GM21381 (cell line): ENCODE results near the gene LRRC3B.

Source experiments
- ATAC-seq: cut with Tn5 transposase; IDR thresholded peaks from one replicate; pipeline ENCODE4 v1.9.1; 2021; ENCODE audit warnings: mild to moderate bottlenecking, moderate library complexity; ENCODE audit not compliant: unreplicated experiment

Gene LRRC3B

GRCh38 chr3:26704736-26705135, 82.2 kb downstream of the LRRC3B start:
- no peak for ATAC-seq

- no peak for ATAC-seq
These were observed 85.9 kb downstream of the LRRC3B start for GRCh38 chr3:26708501-26708900.

GRCh38 chr3:26712211-26713026, 89.8 kb downstream of the LRRC3B start:
- ATAC-seq: peak; percentile 83

GRCh38 chr3:26713091-26713490, 90.5 kb downstream of the LRRC3B start:
- no peak for ATAC-seq

- ATAC-seq: no peak
These were observed 91.9 kb downstream of the LRRC3B start for GRCh38 chr3:26714485-26714884.

GRCh38 chr3:26715431-26715830, 92.9 kb downstream of the LRRC3B start:
- ATAC-seq: no peak

- ATAC-seq: no peak
These were observed 95.7 kb downstream of the LRRC3B start for GRCh38 chr3:26718315-26718714.

- ATAC-seq: no peak
These were observed 96.6 kb downstream of the LRRC3B start for GRCh38 chr3:26719134-26719533.

GRCh38 chr3:26721047-26721446, 98.5 kb downstream of the LRRC3B start:
- ATAC-seq: no peak

GRCh38 chr3:26731843-26732242, 109.3 kb downstream of the LRRC3B start:
- ATAC-seq: no peak

GRCh38 chr3:26750263-26750662, 127.7 kb downstream of the LRRC3B start:
- no peak for ATAC-seq

GRCh38 chr3:26752466-26752865, 129.9 kb downstream of the LRRC3B start:
- no peak for ATAC-seq

- ATAC-seq: no peak
These were observed 130.5 kb downstream of the LRRC3B start for GRCh38 chr3:26753095-26753494.

GRCh38 chr3:26757978-26758377, 135.4 kb downstream of the LRRC3B start:
- no peak for ATAC-seq
